Measurements from ENCODE around the gene FNIP1. TPM values are rescaled to one million over a fixed set of nuclear protein-coding genes. Genes with fewer than 3 reads are reported as not detected.

Gene FNIP1
- total RNA-seq, 2 donors from 2014 or later = 52.9 to 54.7 TPM

DNA sequence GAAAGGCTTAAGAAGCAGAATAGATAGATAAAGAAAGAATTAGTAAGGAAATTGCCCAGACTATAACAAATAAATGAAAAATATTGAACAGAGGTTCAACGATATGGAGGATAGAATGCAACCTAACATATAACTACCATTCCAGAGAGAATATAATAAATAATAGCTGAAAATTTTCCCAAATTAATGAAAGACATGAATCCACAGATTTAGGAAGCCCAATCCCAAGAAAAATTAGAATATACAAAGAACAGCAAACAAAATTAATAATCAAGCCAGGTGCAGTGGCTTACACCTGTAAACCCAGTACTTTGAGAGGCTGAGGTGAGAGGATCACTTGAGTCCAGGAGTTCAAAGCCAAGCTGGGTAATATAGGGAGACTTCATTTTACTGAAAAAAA lies 27.8 kb upstream of the FNIP1 start:
- TF ChIP-seq, protein P1, sequence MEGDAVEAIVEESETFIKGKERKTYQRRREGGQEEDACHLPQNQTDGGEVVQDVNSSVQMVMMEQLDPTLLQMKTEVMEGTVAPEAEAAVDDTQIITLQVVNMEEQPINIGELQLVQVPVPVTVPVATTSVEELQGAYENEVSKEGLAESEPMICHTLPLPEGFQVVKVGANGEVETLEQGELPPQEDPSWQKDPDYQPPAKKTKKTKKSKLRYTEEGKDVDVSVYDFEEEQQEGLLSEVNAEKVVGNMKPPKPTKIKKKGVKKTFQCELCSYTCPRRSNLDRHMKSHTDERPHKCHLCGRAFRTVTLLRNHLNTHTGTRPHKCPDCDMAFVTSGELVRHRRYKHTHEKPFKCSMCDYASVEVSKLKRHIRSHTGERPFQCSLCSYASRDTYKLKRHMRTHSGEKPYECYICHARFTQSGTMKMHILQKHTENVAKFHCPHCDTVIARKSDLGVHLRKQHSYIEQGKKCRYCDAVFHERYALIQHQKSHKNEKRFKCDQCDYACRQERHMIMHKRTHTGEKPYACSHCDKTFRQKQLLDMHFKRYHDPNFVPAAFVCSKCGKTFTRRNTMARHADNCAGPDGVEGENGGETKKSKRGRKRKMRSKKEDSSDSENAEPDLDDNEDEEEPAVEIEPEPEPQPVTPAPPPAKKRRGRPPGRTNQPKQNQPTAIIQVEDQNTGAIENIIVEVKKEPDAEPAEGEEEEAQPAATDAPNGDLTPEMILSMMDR (IDR thresholded peaks at IDR 0.05) = no peak
- no peak for ATAC-seq (ENCODE audit: insufficient number of reproducible peaks, low FRiP score, low read depth)

DNA sequence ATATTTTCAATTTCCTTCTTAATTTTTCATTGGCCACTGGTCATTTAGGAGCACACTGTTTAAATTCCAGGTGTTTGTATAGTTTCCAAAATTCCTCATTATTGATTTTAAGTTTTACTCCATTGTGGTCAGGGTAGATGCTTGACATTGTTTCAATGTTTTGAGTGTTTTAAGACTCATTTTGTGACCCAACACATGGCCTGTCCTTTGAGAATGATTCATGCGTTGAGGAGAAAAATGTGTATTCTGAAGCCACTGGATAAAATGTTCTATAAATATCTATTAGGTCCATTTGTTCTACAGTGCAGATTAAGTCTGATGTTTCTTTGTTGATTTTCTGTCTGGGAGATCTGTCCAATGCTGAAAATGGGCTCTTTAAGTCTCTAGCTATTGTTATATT lies 24.4 kb upstream of the FNIP1 start:
- Histone ChIP-seq H3K9me3 (no peaks in the 10 kb centered on the region), H3K27ac (no peak overlapping the region), H3K36me3 (no peaks in the 10 kb centered on the region), H3K4me3 (no peak overlapping the region), H3K27me3 (replicated peaks; ENCODE audit: insufficient read depth) (no peaks in the 10 kb centered on the region), H3K4me1 (ENCODE audit: control insufficient read depth in 1 of 2, low read depth in 2 of 2) (no peaks in the 10 kb centered on the region)
- DNase-seq (ENCODE audit: low spot score) (no peak), ATAC-seq (ENCODE audit: insufficient number of reproducible peaks, low FRiP score, low read depth) (no peak)
- TF ChIP-seq, protein P1 (IDR thresholded peaks at IDR 0.05) = no peak

More for the DNA sequence above, 27.8 kb upstream of the FNIP1 start:
- Histone ChIP-seq H3K27me3 (replicated peaks; ENCODE audit: insufficient read depth) (no peaks in the 10 kb centered on the region), H3K9me3 (no peaks in the 10 kb centered on the region), H3K4me1 (ENCODE audit: control insufficient read depth in 1 of 2, low read depth in 2 of 2) (no peaks in the 10 kb centered on the region), H3K4me3 (no peak overlapping the region), H3K27ac (no peak overlapping the region), H3K36me3 (no peaks in the 10 kb centered on the region)
- no peak for DNase-seq (ENCODE audit: low spot score)

DNA sequence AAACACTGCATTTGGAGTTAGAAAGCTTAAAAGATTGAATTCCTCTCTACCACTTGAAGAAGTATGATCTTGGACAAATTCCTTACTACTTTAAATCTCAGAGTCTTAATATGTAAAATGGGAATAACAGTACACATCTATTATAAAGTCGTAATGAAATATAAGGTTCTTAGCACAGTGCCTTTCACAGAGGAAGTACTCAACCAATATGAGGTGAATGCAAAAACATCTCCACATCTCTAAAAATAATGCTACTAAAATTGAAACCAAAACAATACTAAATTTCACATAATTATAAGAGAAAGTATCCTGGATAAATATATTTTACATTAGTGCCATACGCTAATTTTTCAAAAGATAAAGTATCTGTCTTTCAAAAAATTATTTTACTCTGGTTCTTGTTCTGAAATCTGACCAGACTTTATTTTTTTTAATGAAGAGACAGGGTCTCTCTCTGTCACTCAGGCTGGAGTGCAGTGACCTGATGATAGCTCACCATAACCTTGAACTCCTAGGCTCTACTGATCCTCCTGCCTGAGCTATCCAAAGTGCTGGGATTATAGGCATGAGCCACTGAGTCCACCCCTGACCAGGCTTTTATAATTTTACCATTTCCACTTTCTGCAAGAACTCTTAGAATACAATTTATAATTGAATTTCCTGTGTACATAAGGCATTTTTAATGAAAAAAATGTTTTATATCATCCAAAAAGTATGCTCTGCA lies 21.3 kb upstream of the FNIP1 start:
- TF ChIP-seq, protein P1 (IDR thresholded peaks at IDR 0.05) = no peak
- no peaks in the 10 kb centered on the region for H3K4me1 ChIP-seq (ENCODE audit: control insufficient read depth in 1 of 2, low read depth in 2 of 2)
- DNase-seq (ENCODE audit: low spot score) = no peak

DNA sequence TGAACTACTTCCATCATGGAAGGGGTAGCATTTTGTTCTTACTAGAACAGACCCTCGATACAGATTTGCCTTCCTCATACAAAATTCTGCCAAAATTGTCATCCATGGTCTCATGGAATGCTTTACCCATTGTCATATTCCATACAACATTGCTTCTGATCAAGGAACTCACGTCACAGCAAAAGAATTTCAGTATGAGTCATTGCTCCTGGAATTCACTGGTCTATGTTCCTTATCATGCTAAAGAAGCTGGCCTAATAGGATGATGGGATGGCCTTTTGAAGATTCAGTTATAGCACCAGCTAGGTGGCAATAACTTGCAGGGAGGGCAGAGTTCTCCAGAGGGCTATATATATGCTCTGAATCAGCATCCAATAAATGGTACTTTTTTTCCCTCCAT lies 18.2 kb upstream of the FNIP1 start:
- no peak for ATAC-seq (ENCODE audit: insufficient number of reproducible peaks, low FRiP score, low read depth)
- TF ChIP-seq, protein P1 (IDR thresholded peaks at IDR 0.05) = no peak

More for the DNA sequence above, 21.3 kb upstream of the FNIP1 start:
- H3K9me3 ChIP-seq = no peaks in the 10 kb centered on the region
- H3K27ac ChIP-seq = no peak overlapping the region
- ATAC-seq (ENCODE audit: insufficient number of reproducible peaks, low FRiP score, low read depth) = no peak
- H3K4me3 ChIP-seq = no peak overlapping the region
- H3K36me3 ChIP-seq = no peaks in the 10 kb centered on the region
- no peaks in the 10 kb centered on the region for H3K27me3 ChIP-seq (replicated peaks; ENCODE audit: insufficient read depth)

DNA sequence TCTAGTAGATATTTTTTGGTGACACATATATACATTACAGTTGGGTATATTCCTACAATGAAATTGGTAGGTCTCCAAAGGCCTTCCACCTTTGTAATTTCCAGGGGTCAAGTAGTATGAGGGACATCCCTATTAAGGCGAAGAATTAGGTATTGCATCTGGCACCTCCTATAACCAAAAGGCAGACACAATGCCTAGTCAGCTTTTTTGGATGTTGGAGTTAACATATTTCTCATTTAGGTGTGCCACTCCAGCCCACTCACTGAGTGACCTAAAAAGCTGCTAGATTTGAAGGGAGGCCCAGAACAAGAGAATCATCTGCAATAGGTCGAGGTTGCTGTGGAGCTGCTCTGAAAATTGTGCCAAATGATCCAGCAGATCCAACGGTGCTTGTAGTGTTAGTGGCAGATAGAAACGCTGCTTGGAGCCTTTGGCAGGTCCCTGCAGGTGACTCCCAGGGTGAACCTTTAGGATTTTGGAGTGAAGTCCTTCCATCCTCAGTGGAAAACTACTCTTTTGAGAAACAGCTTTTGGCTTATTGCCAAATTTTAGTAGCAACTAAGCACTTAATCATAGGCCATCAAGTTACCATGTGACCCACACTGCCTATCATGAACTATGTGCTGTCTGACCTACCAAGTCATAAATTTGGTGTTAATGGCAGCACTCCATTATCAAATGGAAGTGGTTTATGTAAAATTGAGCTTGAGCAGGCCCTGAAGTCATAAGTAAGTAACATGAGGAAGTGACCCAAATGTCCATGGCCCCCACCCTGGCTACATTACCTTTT lies 15.7 kb upstream of the FNIP1 start:
- H3K4me1 ChIP-seq (ENCODE audit: control insufficient read depth in 1 of 2, low read depth in 2 of 2) = peaks cover 0 to 14% of the 10 kb centered on the region in 2 donors
- DNase-seq (ENCODE audit: low spot score) (no peak), ATAC-seq (ENCODE audit: insufficient number of reproducible peaks, low FRiP score, low read depth) (no peak)
- no peak overlapping the region for H3K4me3 ChIP-seq
- no peak overlapping the region for H3K27ac ChIP-seq
- no peaks in the 10 kb centered on the region for H3K36me3 ChIP-seq
- H3K9me3 ChIP-seq = no peaks in the 10 kb centered on the region
- TF ChIP-seq, protein P1 (IDR thresholded peaks at IDR 0.05) = no peak
- no peaks in the 10 kb centered on the region for H3K27me3 ChIP-seq (replicated peaks; ENCODE audit: insufficient read depth)

More for the DNA sequence above, 18.2 kb upstream of the FNIP1 start:
- Histone ChIP-seq H3K9me3 (no peaks in the 10 kb centered on the region), H3K27ac (no peak overlapping the region), H3K27me3 (replicated peaks; ENCODE audit: insufficient read depth) (no peaks in the 10 kb centered on the region), H3K4me3 (no peak overlapping the region), H3K4me1 (ENCODE audit: control insufficient read depth in 1 of 2, low read depth in 2 of 2) (peaks cover 0 to 11% of the 10 kb centered on the region in 2 donors), H3K36me3 (no peaks in the 10 kb centered on the region)
- no peak for DNase-seq (ENCODE audit: low spot score)
